ENCODE data around the gene KEL.
"Not testable (repeated sequence)": the region's sequence is repeated elsewhere in the genome, so short reads cannot be mapped to it uniquely, and the experiment has no call there.

Gene KEL

GRCh38 chr7:142992427-142992826, 30.3 kb upstream of the KEL start:
- Histone ChIP-seq H3K9ac (ENCODE audit: low read length) (no peak overlapping the region), H3K27me3 (ENCODE audit: control insufficient read depth in 1 of 2, insufficient read depth in 2 of 2, low read length in 2 of 2) (no peaks in the 10 kb centered on the region), H3K9me3 (ENCODE audit: low read length) (no peaks in the 10 kb centered on the region), H3K36me3 (ENCODE audit: insufficient read depth, low read length) (no peaks in the 10 kb centered on the region), H3K4me1 (ENCODE audit: insufficient read depth, low read length) (no peaks in the 10 kb centered on the region), H3K27ac (ENCODE audit: low read depth, low read length) (no peak overlapping the region), H3K4me3 (ENCODE audit: low read depth in 1 of 2, low read length in 2 of 2) (no peak overlapping the region)

GRCh38 chr7:142984297-142984696, 22.1 kb upstream of the KEL start:
- H3K4me3 ChIP-seq (ENCODE audit: low read depth in 1 of 2, low read length in 2 of 2), result no peak overlapping the region
- H3K9ac ChIP-seq (ENCODE audit: low read length), result no peak overlapping the region
- H3K36me3 ChIP-seq (ENCODE audit: insufficient read depth, low read length), result no peaks in the 10 kb centered on the region
- H3K4me1 ChIP-seq (ENCODE audit: insufficient read depth, low read length), result no peaks in the 10 kb centered on the region
- H3K27ac ChIP-seq (ENCODE audit: low read depth, low read length), result no peak overlapping the region
- peaks cover 6% of the 10 kb centered on the region for H3K9me3 ChIP-seq (ENCODE audit: low read length)
- no peaks in the 10 kb centered on the region for H3K27me3 ChIP-seq (ENCODE audit: control insufficient read depth in 1 of 2, insufficient read depth in 2 of 2, low read length in 2 of 2)

GRCh38 chr7:142983825-142984224, 21.7 kb upstream of the KEL start:
- peaks cover 6% of the 10 kb centered on the region for H3K9me3 ChIP-seq (ENCODE audit: low read length)
- H3K4me3 ChIP-seq (ENCODE audit: low read depth in 1 of 2, low read length in 2 of 2), result no peak overlapping the region
- H3K27ac ChIP-seq (ENCODE audit: low read depth, low read length), result no peak overlapping the region
- H3K4me1 ChIP-seq (ENCODE audit: insufficient read depth, low read length), result no peaks in the 10 kb centered on the region
- H3K27me3 ChIP-seq (ENCODE audit: control insufficient read depth in 1 of 2, insufficient read depth in 2 of 2, low read length in 2 of 2), result no peaks in the 10 kb centered on the region
- no peak overlapping the region for H3K9ac ChIP-seq (ENCODE audit: low read length)
- H3K36me3 ChIP-seq (ENCODE audit: insufficient read depth, low read length), result no peaks in the 10 kb centered on the region

- not testable (repeated sequence) for H3K27me3 ChIP-seq (ENCODE audit: control insufficient read depth in 1 of 2, insufficient read depth in 2 of 2, low read length in 2 of 2); H3K4me1 ChIP-seq (ENCODE audit: insufficient read depth, low read length); H3K9ac ChIP-seq (ENCODE audit: low read length); H3K9me3 ChIP-seq (ENCODE audit: low read length); H3K4me3 ChIP-seq (ENCODE audit: low read depth in 1 of 2, low read length in 2 of 2); H3K27ac ChIP-seq (ENCODE audit: low read depth, low read length); H3K36me3 ChIP-seq (ENCODE audit: insufficient read depth, low read length)
Measured at GRCh38 chr7:142978402-142978801, 16.2 kb upstream of the KEL start.

GRCh38 chr7:142974626-142975025, 12.5 kb upstream of the KEL start:
- no peak overlapping the region for H3K27ac ChIP-seq (ENCODE audit: low read depth, low read length)
- no peak overlapping the region for H3K9ac ChIP-seq (ENCODE audit: low read length)
- no peaks in the 10 kb centered on the region for H3K9me3 ChIP-seq (ENCODE audit: low read length)
- no peaks in the 10 kb centered on the region for H3K4me1 ChIP-seq (ENCODE audit: insufficient read depth, low read length)
- no peak overlapping the region for H3K4me3 ChIP-seq (ENCODE audit: low read depth in 1 of 2, low read length in 2 of 2)
- no peaks in the 10 kb centered on the region for H3K36me3 ChIP-seq (ENCODE audit: insufficient read depth, low read length)
- H3K27me3 ChIP-seq (ENCODE audit: control insufficient read depth in 1 of 2, insufficient read depth in 2 of 2, low read length in 2 of 2), result no peaks in the 10 kb centered on the region

GRCh38 chr7:142969183-142969582, 7.0 kb upstream of the KEL start:
- Histone ChIP-seq H3K27ac (ENCODE audit: low read depth, low read length) (no peak overlapping the region), H3K9ac (ENCODE audit: low read length) (no peak overlapping the region)

GRCh38 chr7:142968229-142968628, 6.1 kb upstream of the KEL start:
- H3K36me3 ChIP-seq (ENCODE audit: insufficient read depth, low read length), result no peaks in the 10 kb centered on the region

More at GRCh38 chr7:142969183-142969582, 7.0 kb upstream of the KEL start:
- no peaks in the 10 kb centered on the region for H3K36me3 ChIP-seq (ENCODE audit: insufficient read depth, low read length)
- H3K27me3 ChIP-seq (ENCODE audit: control insufficient read depth in 1 of 2, insufficient read depth in 2 of 2, low read length in 2 of 2), result no peaks in the 10 kb centered on the region
- no peaks in the 10 kb centered on the region for H3K9me3 ChIP-seq (ENCODE audit: low read length)
- no peaks in the 10 kb centered on the region for H3K4me1 ChIP-seq (ENCODE audit: insufficient read depth, low read length)
- H3K4me3 ChIP-seq (ENCODE audit: low read depth in 1 of 2, low read length in 2 of 2), result no peak overlapping the region

GRCh38 chr7:142964502-142965246, 2.5 kb upstream of the KEL start:
- Histone ChIP-seq H3K9ac (ENCODE audit: low read length) (no peak overlapping the region), H3K36me3 (ENCODE audit: insufficient read depth, low read length) (no peaks in the 10 kb centered on the region), H3K4me1 (ENCODE audit: insufficient read depth, low read length) (no peaks in the 10 kb centered on the region)

More at GRCh38 chr7:142968229-142968628, 6.1 kb upstream of the KEL start:
- no peaks in the 10 kb centered on the region for H3K4me1 ChIP-seq (ENCODE audit: insufficient read depth, low read length)
- H3K9ac ChIP-seq (ENCODE audit: low read length), result no peak overlapping the region
- H3K27me3 ChIP-seq (ENCODE audit: control insufficient read depth in 1 of 2, insufficient read depth in 2 of 2, low read length in 2 of 2), result no peaks in the 10 kb centered on the region
- H3K9me3 ChIP-seq (ENCODE audit: low read length), result no peaks in the 10 kb centered on the region
- no peak overlapping the region for H3K27ac ChIP-seq (ENCODE audit: low read depth, low read length)
- H3K4me3 ChIP-seq (ENCODE audit: low read depth in 1 of 2, low read length in 2 of 2), result no peak overlapping the region

GRCh38 chr7:142963993-142964392, 1.8 kb upstream of the KEL start:
- Histone ChIP-seq H3K9me3 (ENCODE audit: low read length) (no peaks in the 10 kb centered on the region), H3K4me1 (ENCODE audit: insufficient read depth, low read length) (no peaks in the 10 kb centered on the region), H3K27me3 (ENCODE audit: control insufficient read depth in 1 of 2, insufficient read depth in 2 of 2, low read length in 2 of 2) (peaks cover 0 to 3% of the 10 kb centered on the region in 2 donors), H3K27ac (ENCODE audit: low read depth, low read length) (no peak overlapping the region), H3K4me3 (ENCODE audit: low read depth in 1 of 2, low read length in 2 of 2) (no peak overlapping the region), H3K9ac (ENCODE audit: low read length) (no peak overlapping the region), H3K36me3 (ENCODE audit: insufficient read depth, low read length) (no peaks in the 10 kb centered on the region)

More at GRCh38 chr7:142964502-142965246, 2.5 kb upstream of the KEL start:
- Histone ChIP-seq H3K4me3 (ENCODE audit: low read depth in 1 of 2, low read length in 2 of 2) (no peak overlapping the region), H3K9me3 (ENCODE audit: low read length) (no peaks in the 10 kb centered on the region), H3K27ac (ENCODE audit: low read depth, low read length) (no peak overlapping the region), H3K27me3 (ENCODE audit: control insufficient read depth in 1 of 2, insufficient read depth in 2 of 2, low read length in 2 of 2) (peaks cover 0 to 3% of the 10 kb centered on the region in 2 donors)

- H3K27me3 ChIP-seq (ENCODE audit: control insufficient read depth in 1 of 2, insufficient read depth in 2 of 2, low read length in 2 of 2), result peaks cover 0 to 3% of the 10 kb centered on the region in 2 donors
- H3K4me3 ChIP-seq (ENCODE audit: low read depth in 1 of 2, low read length in 2 of 2), result no peak overlapping the region
- no peaks in the 10 kb centered on the region for H3K36me3 ChIP-seq (ENCODE audit: insufficient read depth, low read length)
- no peak overlapping the region for H3K9ac ChIP-seq (ENCODE audit: low read length)
- H3K27ac ChIP-seq (ENCODE audit: low read depth, low read length), result no peak overlapping the region
- no peaks in the 10 kb centered on the region for H3K4me1 ChIP-seq (ENCODE audit: insufficient read depth, low read length)
- no peaks in the 10 kb centered on the region for H3K9me3 ChIP-seq (ENCODE audit: low read length)
Measured at GRCh38 chr7:142962991-142963390, 828 bp upstream of the KEL start.

- H3K4me3 ChIP-seq (ENCODE audit: low read depth in 1 of 2, low read length in 2 of 2), result no peak overlapping the region
Measured at GRCh38 chr7:142961595-142961972, 579 bp downstream of the KEL start.

GRCh38 chr7:142960955-142961512, 1.1 kb downstream of the KEL start:
- Histone ChIP-seq H3K4me3 (ENCODE audit: low read depth in 1 of 2, low read length in 2 of 2) (no peak overlapping the region), H3K9me3 (ENCODE audit: low read length) (no peaks in the 10 kb centered on the region), H3K27ac (ENCODE audit: low read depth, low read length) (no peak overlapping the region), H3K27me3 (ENCODE audit: control insufficient read depth in 1 of 2, insufficient read depth in 2 of 2, low read length in 2 of 2) (peaks cover 0 to 3% of the 10 kb centered on the region in 2 donors), H3K4me1 (ENCODE audit: insufficient read depth, low read length) (no peaks in the 10 kb centered on the region), H3K36me3 (ENCODE audit: insufficient read depth, low read length) (no peaks in the 10 kb centered on the region), H3K9ac (ENCODE audit: low read length) (no peak overlapping the region)

More at GRCh38 chr7:142961595-142961972, 579 bp downstream of the KEL start:
- Histone ChIP-seq H3K36me3 (ENCODE audit: insufficient read depth, low read length) (no peaks in the 10 kb centered on the region), H3K27me3 (ENCODE audit: control insufficient read depth in 1 of 2, insufficient read depth in 2 of 2, low read length in 2 of 2) (peaks cover 0 to 3% of the 10 kb centered on the region in 2 donors), H3K9me3 (ENCODE audit: low read length) (no peaks in the 10 kb centered on the region), H3K9ac (ENCODE audit: low read length) (no peak overlapping the region), H3K4me1 (ENCODE audit: insufficient read depth, low read length) (no peaks in the 10 kb centered on the region), H3K27ac (ENCODE audit: low read depth, low read length) (no peak overlapping the region)

All from muscle layer of colon (tissue), 2 donors.